GM19099 (cell line): Measurements from ENCODE around the gene EPN3.
A peak's percentile ranks its signal among the peaks of the same experiment; 100 is the strongest.

ENCODE experiments used
- POLR2A ChIP-seq: IDR thresholded peaks from 3 replicates; pipeline ENCODE4 v1.6.1; 2011; ENCODE audit warnings: low read depth; ENCODE audit not compliant: insufficient read length; ENCODE audit errors: extremely low read depth

EPN3 gene

DNA sequence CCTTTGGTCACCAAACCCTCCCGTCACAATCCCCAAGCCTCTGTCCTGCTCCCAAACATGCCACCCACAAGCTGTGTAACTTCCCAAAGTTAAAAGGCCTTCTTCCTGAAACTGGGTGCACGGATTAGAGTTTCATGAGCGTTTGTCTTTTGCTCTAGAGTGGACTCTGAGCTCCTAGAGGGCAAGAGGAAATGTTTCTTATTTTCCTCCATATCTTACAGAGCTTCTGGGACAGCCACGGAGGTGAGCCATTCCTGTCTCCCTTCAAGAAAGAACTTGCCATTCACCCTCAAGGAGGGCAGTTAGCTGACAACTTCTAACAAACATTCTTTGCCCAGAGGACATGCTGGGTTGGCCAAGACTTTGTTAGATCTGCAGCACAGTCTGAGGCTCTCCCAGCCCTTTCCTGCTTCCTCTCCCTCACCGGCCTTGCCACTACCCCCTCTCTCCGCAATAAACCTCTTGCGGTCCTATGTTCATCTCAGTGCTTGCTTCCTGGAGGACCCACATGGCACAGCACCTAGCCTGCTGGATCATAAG, 26.9 kb upstream of the EPN3 start:
- no peak for TF ChIP-seq POLR2A

- no peak for TF ChIP-seq POLR2A
Observed at GRCh38 chr17:50506298-50506697, 26.2 kb upstream of the EPN3 start.

DNA sequence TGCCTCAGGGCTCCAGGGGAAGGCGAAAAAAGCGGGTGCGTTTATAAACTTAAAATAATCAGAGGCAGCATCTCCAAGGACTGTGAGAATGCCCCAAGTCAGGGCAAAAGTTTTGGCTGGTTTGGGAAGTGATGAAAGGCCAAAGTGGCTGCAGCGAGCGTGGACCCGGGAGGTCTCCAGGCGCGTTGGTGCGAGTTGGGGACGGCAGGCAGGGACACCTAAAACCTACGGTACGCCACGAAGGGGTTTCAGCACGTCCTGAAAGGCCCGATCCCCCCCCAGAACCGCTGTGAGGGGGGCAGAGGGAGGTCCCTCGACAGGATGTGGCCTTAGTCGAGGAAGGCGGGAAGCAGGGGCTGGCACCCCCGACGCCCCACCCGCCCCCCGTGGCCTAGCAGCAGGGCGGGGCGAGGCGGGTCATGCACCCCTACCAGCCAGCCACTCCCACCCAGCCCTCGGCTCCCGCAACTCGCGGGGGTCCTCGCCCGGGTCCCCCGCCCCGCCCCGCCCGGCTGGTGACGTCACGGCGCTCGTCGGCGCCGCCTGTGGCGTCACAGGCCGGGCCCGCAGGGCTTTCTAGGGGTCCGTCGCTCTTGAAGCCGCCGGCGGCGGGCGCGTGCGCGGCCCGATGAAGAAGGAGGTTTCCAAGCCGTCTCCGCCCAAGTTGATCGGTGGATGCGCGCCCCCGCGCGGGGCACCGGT, 24.5 kb upstream of the EPN3 start, which contains the start of gene MYCBPAP:
MYCBPAP (plus strand) TSS at position 569 of the 702 bp plus-strand sequence. CDS start 236 bp downstream, outside the sequence.
- peak; percentile 53 for TF ChIP-seq POLR2A

DNA sequence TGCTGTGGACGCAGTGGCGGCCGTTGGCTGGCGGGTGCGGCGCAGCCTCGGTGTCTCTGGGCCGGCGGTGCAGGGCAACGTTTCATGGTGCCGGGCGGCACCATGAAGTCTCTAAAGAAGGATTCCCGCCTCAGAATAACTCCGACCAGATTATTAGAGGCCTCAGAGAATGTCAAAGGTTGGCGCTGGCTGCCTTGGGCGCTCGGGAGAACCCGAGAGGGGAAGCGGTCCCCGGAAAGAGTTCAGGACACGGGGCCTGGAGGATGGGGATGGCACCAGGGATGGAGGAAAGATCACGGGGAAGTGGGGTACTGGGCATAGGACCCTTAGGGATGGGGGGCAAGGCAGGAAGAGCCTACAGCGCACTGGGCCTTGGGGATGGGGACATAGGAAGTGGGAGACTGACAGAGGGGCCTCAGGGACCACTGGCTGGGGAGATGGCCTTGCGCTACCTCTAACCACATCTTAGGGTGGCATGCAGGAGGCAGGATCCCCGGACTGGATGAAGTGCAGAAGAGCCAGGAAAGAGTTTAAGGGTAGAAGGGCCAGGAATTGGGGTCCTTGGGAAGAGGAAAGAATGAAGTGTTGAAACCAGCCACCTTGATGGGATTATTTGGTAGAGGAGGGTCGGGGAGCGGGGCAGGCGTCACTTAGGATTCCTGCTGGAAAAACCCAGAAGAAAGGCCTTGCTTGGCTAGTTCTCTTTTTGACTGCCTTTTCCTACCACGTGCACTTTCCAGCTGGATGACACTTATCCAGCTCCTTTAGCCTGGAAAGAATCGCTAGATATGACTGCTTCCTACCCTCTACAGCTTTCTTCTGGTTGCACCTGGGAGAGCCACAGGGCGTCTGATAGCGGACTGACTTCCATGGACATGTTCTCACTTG, 23.7 kb upstream of the EPN3 start:
- no peak for TF ChIP-seq POLR2A

DNA sequence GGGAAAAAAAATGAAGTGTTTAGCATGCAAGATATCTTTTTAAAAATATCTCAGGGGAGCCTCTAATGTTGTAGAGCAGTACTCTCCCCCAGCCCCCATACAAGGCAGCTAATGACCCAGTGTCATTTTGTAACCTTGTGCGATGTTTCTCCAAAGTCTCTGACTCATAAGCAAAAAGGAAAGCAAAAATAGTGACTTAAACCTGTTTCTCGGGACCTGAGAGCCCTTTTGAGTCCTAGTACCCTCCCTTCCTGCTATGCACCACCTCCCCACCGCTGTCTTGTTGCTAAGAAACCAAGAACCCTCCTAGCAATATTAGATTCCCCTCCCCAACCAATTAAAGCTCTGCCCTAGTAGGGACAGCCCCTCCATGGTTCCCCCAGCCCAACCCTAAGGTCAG, 21.5 kb upstream of the EPN3 start:
- no peak for TF ChIP-seq POLR2A

GRCh38 chr17:50513495-50513894, 19.0 kb upstream of the EPN3 start:
- no peak for TF ChIP-seq POLR2A

GRCh38 chr17:50514388-50514787, 18.1 kb upstream of the EPN3 start:
- no peak for TF ChIP-seq POLR2A

DNA sequence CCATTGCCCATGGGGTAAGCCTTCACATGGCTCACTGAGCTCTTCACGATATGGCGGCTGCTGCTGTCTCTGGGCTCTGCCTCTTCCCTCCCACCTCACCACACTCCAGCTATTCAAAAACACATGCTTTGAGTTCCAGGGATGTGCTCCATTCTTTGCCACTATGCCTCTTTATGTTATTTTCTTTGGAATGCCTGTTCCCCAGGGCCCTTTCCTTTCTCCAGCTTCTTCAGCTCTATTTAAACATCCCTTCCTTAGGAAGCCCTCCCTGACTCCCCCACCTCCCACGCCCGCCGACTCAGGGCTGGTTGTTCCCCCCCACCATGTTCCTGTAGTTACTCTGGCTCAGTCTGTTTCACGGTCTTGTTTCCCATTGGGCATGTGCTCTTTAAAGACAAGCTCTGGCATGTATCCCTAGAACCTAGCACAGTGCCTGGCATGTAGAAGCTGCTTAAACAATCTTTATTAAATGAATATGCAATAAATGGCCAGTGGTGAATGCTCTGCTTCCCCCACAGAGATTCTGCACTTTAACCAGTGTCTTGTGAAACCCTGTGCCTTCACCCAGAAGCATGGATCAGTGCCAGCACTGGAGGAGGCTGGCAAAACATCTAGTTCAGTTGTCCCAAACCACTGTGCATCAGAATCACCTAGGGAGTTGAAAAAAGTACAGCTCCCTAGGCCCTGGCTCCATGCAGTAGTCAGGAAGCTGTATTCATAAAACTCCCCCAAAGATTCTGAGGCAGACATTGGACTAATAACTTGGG, 17.4 kb upstream of the EPN3 start:
- TF ChIP-seq POLR2A, result no peak

DNA sequence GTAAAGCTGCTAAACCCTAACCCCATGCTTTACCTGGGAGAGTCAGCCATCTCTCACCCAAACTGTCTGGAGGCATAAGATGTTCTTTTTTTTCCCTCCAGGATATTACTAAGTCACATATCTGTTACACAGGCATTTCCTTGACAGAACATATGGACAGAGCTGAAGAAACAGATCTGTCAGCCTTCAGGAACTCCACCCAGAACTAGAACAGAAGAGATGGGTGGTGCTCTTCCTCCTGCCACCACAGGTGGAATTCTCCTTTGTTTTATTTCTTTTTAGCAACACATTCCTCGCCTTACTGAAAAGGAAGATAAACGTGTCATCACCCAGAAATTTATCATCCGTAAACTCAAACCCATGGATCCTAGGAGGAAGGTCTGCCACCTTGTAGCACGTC, 15.5 kb upstream of the EPN3 start:
- no peak for TF ChIP-seq POLR2A

DNA sequence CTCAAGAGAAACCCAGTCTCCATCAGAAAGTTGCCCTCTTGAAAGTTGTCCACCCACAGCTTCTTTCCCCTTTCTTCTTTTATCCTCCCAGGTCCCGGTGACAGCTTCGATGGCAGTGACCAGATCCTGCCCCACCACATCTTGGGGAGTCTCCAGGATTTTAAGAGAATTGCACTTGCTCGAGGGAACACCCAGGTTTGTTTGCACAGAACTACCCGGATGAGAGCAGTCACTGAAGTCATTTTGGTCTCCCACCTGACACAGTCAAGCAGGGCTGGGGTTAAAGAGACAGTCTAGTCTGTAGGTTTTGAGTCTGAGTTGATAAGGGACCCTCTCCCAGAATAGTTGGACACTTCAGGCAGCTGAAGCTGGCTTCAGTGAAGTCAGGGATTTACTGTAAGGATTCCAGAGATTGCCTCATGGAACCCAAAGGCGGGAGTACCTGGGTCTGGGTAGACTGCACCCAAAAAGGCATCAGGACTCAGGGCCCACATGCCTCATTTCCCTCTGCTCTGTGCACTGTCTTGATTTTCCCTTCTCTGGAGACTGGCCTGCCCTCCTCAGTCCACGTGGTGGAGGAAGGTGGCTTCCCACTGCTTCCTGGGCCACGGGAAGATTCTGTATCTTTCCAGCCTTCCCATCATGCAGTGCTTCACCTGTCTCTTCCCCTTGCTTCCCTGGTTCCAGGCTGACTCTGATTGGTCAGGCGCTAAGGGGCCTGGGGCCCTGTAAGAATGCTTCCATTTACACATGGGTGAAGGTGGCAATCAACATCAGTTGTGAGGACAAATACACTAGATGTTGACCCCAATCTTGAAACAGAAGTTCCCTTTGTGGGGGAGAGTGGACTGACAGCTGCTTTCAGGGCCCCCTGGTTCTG, 14.8 kb upstream of the EPN3 start:
- TF ChIP-seq POLR2A, result no peak

GRCh38 chr17:50518384-50519023, 14.0 kb upstream of the EPN3 start:
- TF ChIP-seq POLR2A, result no peak

- TF ChIP-seq POLR2A, result no peak
Observed at GRCh38 chr17:50519141-50519834, 13.2 kb upstream of the EPN3 start.

- TF ChIP-seq POLR2A, result no peak
Observed at GRCh38 chr17:50520483-50520882, 12.1 kb upstream of the EPN3 start.
